OCI-LY3 (cell line): ENCODE measurements around the gene RNF121.
"Not testable (repeated sequence)": the region's sequence is repeated elsewhere in the genome, so short reads cannot be mapped to it uniquely, and the experiment has no call there.

Source experiments
- H2AFZ ChIP-seq: fragments of 200-600, 300-600 bp; shearing (Covaris generic); 2 replicates; pipeline ENCODE4 v1.6.0; 2014; ENCODE audit warnings: antibody characterized with exemption, low read depth, low read length
- H3K27ac ChIP-seq: fragments of 200-600, 300-600 bp; sonication (generic); 2 replicates; pipeline ENCODE4 v1.5.1; 2014; ENCODE audit warnings: mild to moderate bottlenecking, low read length, moderate library complexity, mixed read lengths
- H3K27me3 ChIP-seq: fragments of 200-600, 300-600 bp; sonication (generic); 2 replicates; pipeline ENCODE4 v1.6.1; 2014; ENCODE audit warnings: low read depth, low read length, mixed read lengths
- H3K36me3 ChIP-seq: fragments of 200-600, 300-600 bp; sonication (generic); replicated peaks from 2 replicates; pipeline ENCODE3; 2014; ENCODE audit warnings: low read depth, low read length, mixed read lengths
- H3K4me1 ChIP-seq: fragments of 300-600, 200-600 bp; sonication (generic); 2 replicates; pipeline ENCODE4 v1.6.1; 2014; ENCODE audit warnings: low read length, mixed read lengths
- H3K4me2 ChIP-seq: fragments of 200-600, 300-600 bp; sonication (generic); 2 replicates; pipeline ENCODE4 v1.6.1; 2014; ENCODE audit warnings: low read length, mixed read lengths
- H3K4me3 ChIP-seq: fragments of 300-600, 200-600 bp; sonication (generic); 2 replicates; pipeline ENCODE4 v1.5.1; 2014; ENCODE audit warnings: antibody characterized with exemption, mild to moderate bottlenecking, low read length, moderate library complexity
- H3K79me2 ChIP-seq: fragments of 300-600, 200-600 bp; shearing (Covaris generic); 2 replicates; pipeline ENCODE4 v1.6.1; 2014; ENCODE audit warnings: mild to moderate bottlenecking, low read length, mixed read lengths
- H3K9ac ChIP-seq: fragments of 300-600, 200-600 bp; shearing (Covaris generic); 2 replicates; pipeline ENCODE4 v1.6.0; 2014; ENCODE audit warnings: mild to moderate bottlenecking, low read length, moderate library complexity
- H3K9me3 ChIP-seq: fragments of 200-600, 300-600 bp; shearing (Covaris generic); 2 replicates; pipeline ENCODE4 v1.6.1; 2014; ENCODE audit warnings: low read length, mixed read lengths; ENCODE audit not compliant: insufficient read depth
- H4K20me1 ChIP-seq: fragments of 200-600, 300-600 bp; sonication (generic); 2 replicates; pipeline ENCODE4 v1.6.1; 2016; ENCODE audit warnings: low read length, mixed read lengths; ENCODE audit not compliant: insufficient read depth
- CTCF ChIP-seq: fragments of 200-600, 300-600 bp; sonication (generic); IDR thresholded peaks from 2 replicates; pipeline ENCODE4 v1.5.1; 2014; ENCODE audit warnings: antibody characterized with exemption, low read length, low read depth
- EZH2phosphoT487 ChIP-seq: fragments of 200-600 bp; shearing (Covaris generic); IDR thresholded peaks from 2 replicates; pipeline ENCODE4 v1.6.1; 2018; ENCODE audit warnings: antibody characterized with exemption, mixed run types, low read depth

The RNF121 gene

DNA sequence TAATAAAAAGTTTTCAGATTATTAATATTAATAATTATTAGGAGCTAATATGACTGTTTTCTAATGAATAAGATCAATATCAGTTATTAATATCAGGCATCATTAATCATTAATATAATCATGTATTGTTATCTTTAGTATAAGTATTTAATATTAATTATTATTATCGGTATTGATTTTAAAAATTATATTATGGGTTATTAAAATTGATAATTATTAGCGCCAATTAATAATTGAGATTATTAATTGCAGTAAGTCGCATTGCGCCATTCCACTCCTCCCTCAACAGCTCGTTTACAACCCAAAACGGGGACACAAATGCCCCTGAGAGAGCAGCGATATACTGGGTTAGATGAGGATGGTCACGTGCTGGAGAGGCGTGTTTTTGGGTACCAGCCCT, 20.6 kb upstream of the RNF121 start:
- TF ChIP-seq CTCF (no peak), EZH2phosphoT487 (no peak)
- no peak overlapping the region for H2AFZ ChIP-seq

GRCh38 chr11:71910775-71911174, 18.1 kb upstream of the RNF121 start:
- not testable (repeated sequence) for H3K27me3 ChIP-seq, H3K79me2 ChIP-seq, H3K36me3 ChIP-seq, H2AFZ ChIP-seq, H3K9ac ChIP-seq, H3K9me3 ChIP-seq, H3K4me3 ChIP-seq, H3K27ac ChIP-seq, H3K4me2 ChIP-seq, H4K20me1 ChIP-seq
- H3K4me1 ChIP-seq, result peaks cover 10% of the 10 kb centered on the region

More for the DNA sequence above, 20.6 kb upstream of the RNF121 start:
- Histone ChIP-seq H3K79me2 (no peaks in the 10 kb centered on the region), H3K4me2 (no peak overlapping the region), H3K36me3 (no peaks in the 10 kb centered on the region), H3K9me3 (no peaks in the 10 kb centered on the region), H3K9ac (no peak overlapping the region), H3K27me3 (no peaks in the 10 kb centered on the region), H3K27ac (no peak overlapping the region), H3K4me1 (peaks cover 10% of the 10 kb centered on the region), H4K20me1 (no peaks in the 10 kb centered on the region), H3K4me3 (no peak overlapping the region)

GRCh38 chr11:71911321-71911985, 17.4 kb upstream of the RNF121 start:
- H3K36me3 ChIP-seq, H3K4me3 ChIP-seq, H3K9me3 ChIP-seq, H3K27me3 ChIP-seq, H4K20me1 ChIP-seq, H2AFZ ChIP-seq, H3K79me2 ChIP-seq: not testable (repeated sequence)
- Histone ChIP-seq H3K4me1 (peaks cover 10% of the 10 kb centered on the region), H3K9ac (peak overlapping the region; percentile 32; the same call in 1 of the 2 replicates), H3K27ac (peak overlapping the region; percentile 41; the same call in 1 of the 2 replicates), H3K4me2 (peak overlapping the region; percentile 52)
- peak; percentile 58 for TF ChIP-seq CTCF

GRCh38 chr11:71911986-71912340, 16.9 kb upstream of the RNF121 start:
- not testable (repeated sequence) for H2AFZ ChIP-seq, H3K27me3 ChIP-seq, H3K27ac ChIP-seq, H3K36me3 ChIP-seq, H3K4me3 ChIP-seq, H3K9me3 ChIP-seq, H4K20me1 ChIP-seq, H3K9ac ChIP-seq, H3K79me2 ChIP-seq
- Histone ChIP-seq H3K4me1 (peaks cover 10% of the 10 kb centered on the region), H3K4me2 (peak overlapping the region; percentile 24; the same call in 1 of the 2 replicates)

DNA sequence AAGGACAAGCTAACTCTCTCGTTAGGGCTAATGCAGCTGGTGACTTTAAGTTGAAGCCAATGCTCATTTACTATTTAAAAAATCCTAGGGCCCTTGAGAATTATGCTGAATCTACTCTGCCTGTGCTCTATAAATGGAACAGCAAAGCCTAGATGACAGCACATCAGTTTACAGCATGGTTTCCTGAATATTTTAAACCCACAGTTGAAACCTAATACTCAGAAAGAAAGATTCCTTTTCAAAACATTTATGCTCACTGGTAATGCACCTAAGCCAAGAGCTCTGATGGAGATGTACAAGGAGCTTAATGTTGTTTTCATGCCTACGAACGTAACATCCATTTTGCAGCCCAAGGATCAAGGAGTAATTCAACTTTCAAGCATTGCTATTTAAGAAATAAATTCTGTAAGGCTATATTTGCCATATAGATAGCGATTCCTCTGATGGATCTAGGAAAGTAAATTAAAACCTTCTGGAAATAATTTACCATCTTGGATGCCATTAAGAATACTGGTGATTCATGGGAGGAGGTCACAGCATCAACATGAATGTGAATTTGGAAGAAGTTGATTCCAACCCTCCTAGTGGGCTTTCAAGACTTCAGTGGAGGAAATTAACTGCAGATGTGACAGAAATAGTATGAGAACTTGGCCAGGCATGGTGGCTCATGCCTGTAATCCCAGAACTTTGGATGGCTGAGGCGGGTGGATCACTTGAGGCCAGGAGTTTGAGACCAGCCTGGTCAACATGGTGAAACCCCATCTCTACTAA, 14.9 kb upstream of the RNF121 start:
- Histone ChIP-seq H3K27ac (no peak overlapping the region), H3K4me2 (no peak overlapping the region), H3K4me3 (no peak overlapping the region), H3K9me3 (no peaks in the 10 kb centered on the region), H3K4me1 (peaks cover 10% of the 10 kb centered on the region), H2AFZ (no peak overlapping the region), H3K27me3 (no peaks in the 10 kb centered on the region), H3K79me2 (no peaks in the 10 kb centered on the region), H3K36me3 (peaks cover 21% of the 10 kb centered on the region), H4K20me1 (no peaks in the 10 kb centered on the region), H3K9ac (no peak overlapping the region)
- TF ChIP-seq EZH2phosphoT487 (no peak), CTCF (no peak)
